ENCODE data around the gene OCSTAMP.

Gene OCSTAMP

DNA sequence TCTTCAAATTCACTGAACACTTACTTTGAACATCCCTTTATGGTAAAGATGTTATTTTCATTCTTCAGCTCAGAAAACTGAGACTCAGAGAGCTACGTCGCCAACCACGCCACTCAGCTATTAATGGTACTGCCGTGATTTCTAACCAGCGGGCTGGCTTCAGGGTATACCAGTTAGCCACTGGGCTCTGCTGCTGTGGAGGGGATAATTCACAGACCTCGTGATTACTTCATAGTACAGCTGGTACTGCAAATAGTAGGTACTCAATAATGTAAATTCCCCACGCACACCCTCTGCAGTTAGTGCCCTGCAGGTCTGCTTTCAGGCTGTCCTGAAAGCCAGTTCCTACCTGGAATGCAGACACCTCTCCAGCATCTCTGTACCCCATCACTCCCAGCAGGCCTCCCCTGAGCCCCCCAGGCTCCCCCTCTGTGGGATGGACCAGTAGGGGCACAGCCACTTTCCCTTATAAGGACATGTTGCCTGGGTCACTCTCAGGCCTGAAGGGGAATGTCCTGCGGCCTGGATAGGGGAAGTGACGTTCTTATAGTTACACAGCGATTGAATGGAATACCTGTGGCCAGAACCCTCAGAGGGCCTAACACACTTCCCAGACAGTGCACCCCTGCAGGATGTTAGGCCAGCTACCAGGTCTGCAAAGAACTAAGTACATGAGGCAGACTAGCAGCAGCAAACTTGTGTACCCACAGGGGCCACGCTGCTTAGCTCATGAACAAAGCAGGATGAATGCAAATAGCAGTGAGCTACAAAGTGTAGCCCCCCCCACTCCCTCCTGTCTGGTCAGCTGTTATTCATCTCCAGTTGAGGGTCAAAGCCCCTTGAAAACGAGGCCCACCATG is 1.3 kb upstream of the OCSTAMP start:
- FAIRE-seq: no peak

DNA sequence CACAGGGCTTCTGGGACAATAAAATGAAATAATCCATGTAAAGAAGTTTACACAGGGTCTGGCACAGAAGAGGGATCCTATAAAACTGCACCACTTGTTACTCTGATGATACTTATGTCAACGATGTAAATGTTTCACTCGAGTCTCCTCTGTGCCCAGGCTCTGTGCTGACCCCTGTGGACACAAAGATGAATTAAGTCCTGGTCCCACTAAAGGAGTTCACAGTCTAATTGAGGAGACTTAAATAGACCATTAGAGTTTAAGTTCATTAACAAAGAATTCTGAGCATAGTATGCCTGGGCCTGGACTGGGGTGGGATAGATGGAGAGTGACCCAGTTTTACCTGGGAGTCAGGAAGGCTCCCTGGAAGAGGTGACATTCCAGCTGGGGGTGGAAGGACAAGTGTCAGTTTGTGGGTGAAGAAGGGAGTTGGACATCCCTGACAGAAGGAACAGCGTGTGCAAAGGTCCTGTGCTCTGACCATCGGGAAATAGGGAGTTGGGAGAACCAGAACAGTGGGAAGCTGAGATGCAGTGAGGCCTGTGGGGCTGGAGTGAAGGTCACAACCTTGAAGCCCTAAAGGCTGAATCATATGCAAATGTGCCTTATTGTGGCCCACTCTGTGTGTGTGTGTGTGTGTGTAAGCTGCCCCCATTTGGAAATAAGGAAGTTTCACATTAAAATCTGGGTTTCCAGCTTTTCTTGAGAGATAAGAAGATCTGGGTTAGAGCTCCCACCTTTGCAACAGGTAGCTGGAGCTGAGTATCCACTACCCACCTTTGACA is 1.1 kb downstream of the OCSTAMP start:
- no peak for FAIRE-seq

GRCh38 chr20:46548688-46549087 is 1.8 kb downstream of the OCSTAMP start:
- FAIRE-seq: no peak

DNA sequence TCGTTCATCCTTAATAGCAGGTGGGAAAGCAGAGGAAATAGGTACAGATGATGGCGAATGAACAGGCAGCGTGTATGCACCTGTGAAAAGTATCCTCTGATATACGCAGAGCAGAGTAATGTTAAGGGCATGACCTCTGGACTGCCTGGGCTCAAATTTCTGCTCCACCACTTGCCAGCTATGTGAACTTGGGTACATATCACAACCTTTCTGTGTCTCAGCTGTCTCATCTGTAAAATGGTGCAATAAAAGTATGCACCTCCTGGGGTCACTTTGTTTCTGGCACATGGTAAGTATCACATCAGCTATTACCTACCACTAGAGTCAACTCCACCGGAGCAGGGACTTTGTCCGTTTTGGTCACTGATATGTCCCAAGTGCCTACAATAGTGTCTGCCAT is 2.5 kb downstream of the OCSTAMP start:
- FAIRE-seq: no peak

DNA sequence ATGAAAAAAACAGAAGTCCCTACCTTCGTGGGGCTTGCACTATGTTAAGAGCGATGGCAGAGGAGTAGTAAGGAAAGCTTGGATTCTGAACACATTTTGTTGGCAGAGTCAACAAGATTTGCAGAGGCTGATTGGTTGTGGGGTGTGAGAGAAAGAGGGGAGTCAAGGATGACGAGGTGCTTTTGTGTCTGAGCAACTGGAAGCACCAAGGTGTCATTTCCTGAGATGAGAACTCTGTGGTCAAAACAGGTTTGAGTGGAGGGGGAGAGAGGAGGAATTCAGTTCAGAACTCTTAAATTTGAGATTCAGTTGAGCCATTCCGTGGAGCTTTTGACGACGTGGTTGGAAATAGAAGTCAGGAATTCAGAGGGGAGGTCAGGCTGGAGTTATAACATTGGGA is 3.5 kb downstream of the OCSTAMP start:
- FAIRE-seq: no peak

GRCh38 chr20:46546298-46546697 is 4.2 kb downstream of the OCSTAMP start:
- FAIRE-seq: no peak

DNA sequence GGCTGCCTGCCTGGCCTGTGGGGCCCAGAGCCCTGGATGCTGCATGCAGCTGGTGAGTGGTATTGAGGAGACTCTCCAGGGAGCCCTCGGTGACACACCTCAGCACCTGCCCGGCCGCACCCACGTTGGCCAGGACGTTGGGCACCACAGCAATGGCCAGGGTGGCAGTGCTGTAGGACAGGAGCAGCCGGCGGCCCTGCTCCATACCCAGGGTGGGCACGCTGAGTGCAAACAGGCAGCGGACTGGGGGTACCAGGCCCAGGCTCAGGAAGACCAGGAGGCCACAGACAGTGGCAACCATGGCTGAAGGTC is 4.7 kb downstream of the OCSTAMP start:
- FAIRE-seq: no peak

GRCh38 chr20:46545077-46545826 is 5.2 kb downstream of the OCSTAMP start:
- FAIRE-seq: no peak

- FAIRE-seq: no peak
Measured at GRCh38 chr20:46544576-46544975, 5.9 kb downstream of the OCSTAMP start.

DNA sequence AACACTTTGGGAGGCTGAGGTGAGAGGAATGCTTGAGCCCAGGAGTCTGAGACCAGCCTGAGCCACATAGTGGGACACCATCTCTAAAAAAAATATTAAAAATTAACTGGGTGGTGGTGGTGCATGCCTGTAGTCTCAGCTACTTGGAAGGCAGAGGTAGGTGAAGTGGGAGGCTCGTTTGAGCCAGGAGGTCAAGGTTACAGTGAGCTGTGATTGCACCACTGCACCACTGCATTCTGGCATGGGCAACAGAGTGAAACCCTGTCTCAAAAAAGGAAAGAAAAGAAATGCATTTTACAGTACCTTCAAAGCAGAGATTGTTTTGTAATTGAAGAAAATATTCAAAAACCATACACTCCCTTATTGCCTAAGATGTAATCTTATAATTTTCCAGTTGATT is 6.5 kb downstream of the OCSTAMP start:
- no peak for FAIRE-seq

DNA sequence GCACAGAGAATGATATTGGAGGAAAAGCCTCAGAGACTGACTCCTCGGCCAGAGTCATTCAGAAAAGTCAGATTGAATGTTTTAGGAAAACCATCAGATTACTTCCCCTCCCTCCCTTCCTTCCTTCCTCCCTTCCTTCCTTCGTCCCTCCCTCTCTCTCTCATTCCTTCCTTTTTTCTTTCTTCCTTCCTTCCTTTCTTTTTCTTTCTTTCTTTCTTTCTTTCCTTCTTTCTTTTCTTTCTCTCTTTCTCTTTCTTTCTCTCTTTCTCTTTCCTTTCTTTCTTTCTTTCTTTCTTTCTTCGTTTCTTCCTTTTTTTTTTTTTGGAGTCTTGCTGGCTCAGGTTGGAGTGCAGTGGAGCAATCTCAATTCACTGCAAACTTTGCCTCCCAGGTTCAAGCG is 7.4 kb downstream of the OCSTAMP start:
- FAIRE-seq: no peak

DNA sequence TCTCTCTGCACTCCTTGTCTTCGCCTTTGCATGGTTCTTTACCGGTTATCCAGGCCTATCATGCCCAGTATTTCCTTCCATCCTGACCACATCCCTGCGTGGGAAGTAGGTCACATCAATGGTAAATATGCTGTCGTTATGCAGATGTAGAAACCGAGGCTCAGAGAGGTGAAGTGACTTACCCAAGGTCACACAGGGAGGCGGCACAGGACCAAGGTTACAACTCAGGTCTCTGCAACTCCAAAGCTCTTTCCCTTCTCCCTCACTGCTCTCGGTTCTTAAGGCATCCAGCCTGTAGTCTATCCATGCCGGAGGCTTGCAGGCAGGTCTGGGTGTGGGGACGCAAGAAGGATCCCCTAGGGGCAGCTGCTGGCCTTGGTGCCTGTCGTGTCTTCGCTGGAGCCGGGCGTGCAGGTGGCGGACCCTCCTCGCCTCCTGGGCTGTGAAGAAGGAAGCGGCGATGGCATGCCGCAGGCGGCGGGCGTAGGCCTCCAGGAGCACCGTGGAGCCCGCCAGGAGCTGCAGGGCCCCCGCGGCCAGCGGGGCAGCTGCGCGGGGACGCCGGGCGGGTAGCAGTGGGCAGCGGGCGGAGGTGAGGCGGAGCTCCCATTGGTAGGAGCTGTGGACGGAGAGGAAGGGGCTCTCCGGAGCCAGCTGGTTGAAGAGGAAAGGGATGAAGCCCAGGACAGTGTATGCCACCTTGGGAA is 9.1 kb downstream of the OCSTAMP start:
- no peak for FAIRE-seq

GRCh38 chr20:46539113-46539512 is 11.3 kb downstream of the OCSTAMP start:
- no peak for FAIRE-seq

- no peak for FAIRE-seq
Measured at GRCh38 chr20:46530640-46531039, 19.8 kb downstream of the OCSTAMP start.

DNA sequence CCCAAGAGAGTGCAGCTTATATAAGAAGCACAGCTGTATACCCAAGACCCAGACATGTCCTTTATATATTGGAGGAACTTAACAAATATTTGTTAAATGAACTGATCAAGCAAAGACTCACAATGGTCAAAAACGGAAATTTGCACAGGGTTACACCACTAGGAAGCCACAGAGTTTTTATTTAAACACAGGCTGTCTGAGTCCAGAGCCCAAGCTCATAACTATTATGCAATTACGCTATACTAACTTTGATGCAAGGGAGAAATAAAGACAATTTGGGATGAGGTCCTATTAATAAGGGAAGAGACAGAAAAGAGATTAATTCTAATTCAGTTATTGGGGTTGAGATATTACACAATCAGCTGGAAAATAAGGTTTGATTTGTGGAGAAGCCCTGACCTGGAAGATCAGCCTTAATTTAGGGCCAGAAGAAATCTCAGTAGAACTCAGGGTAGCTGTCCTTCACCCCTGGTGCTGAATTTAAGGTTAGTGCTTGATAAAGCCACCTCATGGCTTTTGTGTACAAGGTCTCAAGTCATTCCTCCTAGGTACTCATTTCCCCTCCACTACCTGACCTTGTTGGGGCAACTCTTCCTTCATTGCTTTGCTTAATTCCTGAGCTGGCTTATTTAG is 26.6 kb downstream of the OCSTAMP start:
- no peak for FAIRE-seq

DNA sequence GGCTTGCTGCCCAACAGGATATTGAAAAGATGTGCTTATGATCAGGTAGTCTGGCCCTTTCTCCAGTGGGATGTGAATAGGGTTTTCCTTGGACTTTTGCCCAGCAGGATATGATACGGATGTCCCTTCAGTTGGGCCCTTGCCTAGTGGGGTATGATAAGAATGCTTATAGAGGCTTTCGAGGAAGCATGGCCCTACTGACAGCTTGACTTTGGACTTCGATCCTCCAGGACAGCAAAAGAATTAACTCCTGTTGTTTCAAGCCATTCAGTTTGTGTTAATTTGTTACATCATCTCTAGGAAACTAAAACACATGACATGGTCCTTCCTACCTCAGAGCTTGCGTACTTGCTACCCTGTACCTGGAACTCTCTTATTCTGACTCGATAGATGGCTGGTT is 27.3 kb downstream of the OCSTAMP start:
- FAIRE-seq: no peak

DNA sequence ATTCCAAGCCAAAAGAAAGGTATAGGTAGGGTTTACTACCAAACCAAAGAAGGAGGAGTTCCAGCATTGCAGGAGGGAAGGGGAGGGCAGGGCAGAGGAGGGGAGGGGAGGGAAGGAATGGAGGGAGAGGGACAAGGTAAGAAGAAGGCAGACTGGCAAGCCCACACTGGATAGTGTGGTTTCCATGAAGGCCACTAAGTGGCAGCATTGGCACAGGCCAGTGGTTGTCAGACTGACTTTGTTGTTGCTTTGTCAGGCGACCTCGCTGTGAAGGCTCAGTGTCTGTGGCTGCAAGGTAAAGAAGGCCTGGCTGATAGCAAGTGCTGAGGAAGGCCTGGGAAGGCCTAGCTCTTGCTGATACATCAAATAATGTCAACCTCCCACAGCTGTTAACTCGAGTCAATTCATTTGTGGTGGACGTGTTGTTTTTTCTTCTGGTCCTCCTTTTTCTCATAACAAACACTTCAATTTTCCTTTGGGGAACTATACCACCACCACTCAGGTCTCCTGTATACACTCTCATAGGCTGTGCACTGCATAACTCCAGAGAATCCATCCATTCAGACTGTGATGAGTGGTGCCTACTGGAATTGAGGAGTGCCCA is 29.4 kb downstream of the OCSTAMP start:
- no peak for FAIRE-seq

- FAIRE-seq: no peak
Measured at GRCh38 chr20:46520540-46520939, 29.9 kb downstream of the OCSTAMP start.

- no peak for FAIRE-seq
Measured at GRCh38 chr20:46519471-46520068, 30.9 kb downstream of the OCSTAMP start.

GRCh38 chr20:46512943-46513844 is 37.3 kb downstream of the OCSTAMP start, which contains the start of gene ZNF334:
Gene ZNF334, minus strand, starts transcription at chr20:46513559. Its CDS starts 1,457 bp downstream, at chr20:46512102.
- FAIRE-seq: no peak

Data from islet of Langerhans (tissue), 1 donor.